K562 (cell line): Measurements from ENCODE around the gene ESR2.

ENCODE experiments used
- CBFB ChIP-seq: sonication (generic); formaldehyde crosslinking; IDR thresholded peaks from 2 replicates; pipeline ENCODE4 v1.4.0; 2020; ENCODE audit warnings: mild to moderate bottlenecking, missing genetic modification reagents
- HDAC6 ChIP-seq: IDR thresholded peaks from 2 replicates; pipeline ENCODE4 v1.6.1; 2012; ENCODE audit warnings: low read depth, mild to moderate bottlenecking, control low read depth, inconsistent platforms, low read length, moderate library complexity
- NFE2 ChIP-seq: IDR thresholded peaks from 2 replicates; pipeline ENCODE4 v1.6.1; 2014; ENCODE audit warnings: antibody characterized with exemption, low read depth
- NR2C1 ChIP-seq, 2 experiments: fragments of 450-650 bp; IDR thresholded peaks; 2 replicates each; pipeline ENCODE4 v1.6.1; 2017; ENCODE audit warnings: mild to moderate bottlenecking in 2 of 2, antibody characterized with exemption in 1 of 2, inconsistent platforms in 1 of 2, missing compliant biosample characterization in 1 of 2, missing genetic modification characterization in 1 of 2
- RFX5 ChIP-seq: IDR thresholded peaks from 2 replicates; pipeline ENCODE4 v1.6.1; 2011; ENCODE audit warnings: low read depth, mild to moderate bottlenecking, improper control_type of control experiment, low read length
- SMARCC2 ChIP-seq: fragments of 450-650 bp; IDR thresholded peaks from 2 replicates; pipeline ENCODE4 v1.6.1; 2017; ENCODE audit warnings: antibody characterized with exemption, moderate library complexity, mild to moderate bottlenecking, low read depth
- SMARCE1 ChIP-seq: fragments of 450-650 bp; IDR thresholded peaks from 2 replicates; pipeline ENCODE4 v1.7.1; 2016; ENCODE audit warnings: mild to moderate bottlenecking
- SUPT5H ChIP-seq: fragments of 450-650 bp; IDR thresholded peaks from 2 replicates; pipeline ENCODE4 v1.6.1; 2016
- TF ChIP-seq, protein P1 (sequence below), 3 experiments: IDR thresholded peaks in 2 of 3; conservative IDR thresholded peaks in 1 of 3; 2 replicates each; pipeline ENCODE4 v1.5.1; 2011 to 2012; ENCODE audit warnings: low read length in 3 of 3, mild to moderate bottlenecking in 3 of 3, control low read depth in 2 of 3, improper control_type of control experiment in 1 of 3, inconsistent platforms in 1 of 3, low read depth in 1 of 3, mixed read lengths in 1 of 3, moderate library complexity in 1 of 3; ENCODE audit not compliant: insufficient read depth in 2 of 3
- TF ChIP-seq, protein P2 (sequence below): sonication (generic); formaldehyde crosslinking; IDR thresholded peaks from 2 replicates; pipeline ENCODE4 v1.8.0; 2022; ENCODE audit warnings: mild to moderate bottlenecking, missing genetic modification reagents

DNA sequence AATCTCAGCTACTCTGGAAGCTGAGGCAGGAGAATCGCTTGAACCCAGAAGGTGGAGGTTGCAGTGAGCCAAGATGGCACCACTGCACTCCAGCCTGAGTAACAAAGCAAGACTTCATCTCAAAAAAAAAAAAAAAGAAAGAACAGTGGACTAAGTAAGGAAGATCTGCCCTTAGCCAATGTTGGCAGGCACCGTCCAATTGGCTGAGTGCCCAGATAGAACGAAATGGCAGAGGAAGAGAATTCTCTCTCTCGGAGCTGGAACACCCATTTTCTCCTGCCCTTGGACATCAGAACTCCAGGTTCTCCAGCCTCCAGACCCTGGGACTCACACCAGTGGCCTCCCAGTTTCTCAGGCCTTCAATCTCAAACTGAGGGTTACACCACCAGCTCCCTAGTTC is 49.9 kb downstream of the ESR2 start:
- TF ChIP-seq SMARCE1 (no peak), CBFB (CRISPR knock-in tag) (no peak), NFE2 (no peak), SUPT5H (no peak), RFX5 (no peak), HDAC6 (no peak), SMARCC2 (no peak), NR2C1 (IDR thresholded peaks at IDR 0.05) (no peak), NR2C1 (tag; IDR thresholded peaks at IDR 0.05) (no peak)
- TF ChIP-seq, protein P1, sequence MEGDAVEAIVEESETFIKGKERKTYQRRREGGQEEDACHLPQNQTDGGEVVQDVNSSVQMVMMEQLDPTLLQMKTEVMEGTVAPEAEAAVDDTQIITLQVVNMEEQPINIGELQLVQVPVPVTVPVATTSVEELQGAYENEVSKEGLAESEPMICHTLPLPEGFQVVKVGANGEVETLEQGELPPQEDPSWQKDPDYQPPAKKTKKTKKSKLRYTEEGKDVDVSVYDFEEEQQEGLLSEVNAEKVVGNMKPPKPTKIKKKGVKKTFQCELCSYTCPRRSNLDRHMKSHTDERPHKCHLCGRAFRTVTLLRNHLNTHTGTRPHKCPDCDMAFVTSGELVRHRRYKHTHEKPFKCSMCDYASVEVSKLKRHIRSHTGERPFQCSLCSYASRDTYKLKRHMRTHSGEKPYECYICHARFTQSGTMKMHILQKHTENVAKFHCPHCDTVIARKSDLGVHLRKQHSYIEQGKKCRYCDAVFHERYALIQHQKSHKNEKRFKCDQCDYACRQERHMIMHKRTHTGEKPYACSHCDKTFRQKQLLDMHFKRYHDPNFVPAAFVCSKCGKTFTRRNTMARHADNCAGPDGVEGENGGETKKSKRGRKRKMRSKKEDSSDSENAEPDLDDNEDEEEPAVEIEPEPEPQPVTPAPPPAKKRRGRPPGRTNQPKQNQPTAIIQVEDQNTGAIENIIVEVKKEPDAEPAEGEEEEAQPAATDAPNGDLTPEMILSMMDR (IDR thresholded peaks at IDR 0.05 in 2 of 3, conservative IDR thresholded peaks at IDR 0.05 in 1 of 3; ENCODE audit: insufficient read depth in 2 of 3, low read depth in 1 of 3, low read length in 3 of 3) = no peak
- TF ChIP-seq, protein P2, sequence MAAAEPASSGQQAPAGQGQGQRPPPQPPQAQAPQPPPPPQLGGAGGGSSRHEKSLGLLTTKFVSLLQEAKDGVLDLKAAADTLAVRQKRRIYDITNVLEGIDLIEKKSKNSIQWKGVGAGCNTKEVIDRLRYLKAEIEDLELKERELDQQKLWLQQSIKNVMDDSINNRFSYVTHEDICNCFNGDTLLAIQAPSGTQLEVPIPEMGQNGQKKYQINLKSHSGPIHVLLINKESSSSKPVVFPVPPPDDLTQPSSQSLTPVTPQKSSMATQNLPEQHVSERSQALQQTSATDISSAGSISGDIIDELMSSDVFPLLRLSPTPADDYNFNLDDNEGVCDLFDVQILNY = no peak
